Neural cell (in vitro differentiated cells): Measurements from ENCODE around the gene EDAR. TPM values are rescaled to one million over a fixed set of nuclear protein-coding genes. Genes with fewer than 3 reads are reported as not detected.

Experiments used
- H2AFZ ChIP-seq: fragments of 200-600, 300-800 bp; sonication (generic), shearing (Covaris generic); 2 replicates; pipeline ENCODE4 v1.6.0; 2014; ENCODE audit warnings: low read depth, mild to moderate bottlenecking, antibody characterized with exemption, low read length, moderate library complexity
- H3F3A ChIP-seq: fragments of 200-600 bp; shearing (Covaris generic); 2 replicates; pipeline ENCODE4 v1.6.1; 2016; ENCODE audit warnings: mild to moderate bottlenecking, moderate library complexity, mixed read lengths, antibody characterized with exemption, low read length; ENCODE audit not compliant: insufficient read depth, poor library complexity, severe bottlenecking
- H3K27ac ChIP-seq: fragments of 200-600, 300-800 bp; sonication (generic), shearing (Covaris generic); 2 replicates; pipeline ENCODE4 v1.5.1; 2014; ENCODE audit warnings: mild to moderate bottlenecking, low read length, moderate library complexity
- H3K27me3 ChIP-seq: fragments of 300-800, 200-600 bp; sonication (generic), shearing (Covaris generic); 2 replicates; pipeline ENCODE4 v1.6.0; 2014; ENCODE audit warnings: mild to moderate bottlenecking, low read depth, low read length, moderate library complexity; ENCODE audit not compliant: insufficient read depth
- H3K36me3 ChIP-seq: fragments of 300-800, 200-600 bp; sonication (generic), shearing (Covaris generic); 2 replicates; pipeline ENCODE4 v1.5.1; 2014; ENCODE audit warnings: mild to moderate bottlenecking, antibody characterized with exemption, low read length, moderate library complexity; ENCODE audit not compliant: insufficient read depth
- H3K4me2 ChIP-seq: fragments of 300-800, 200-600 bp; sonication (generic), shearing (Covaris generic); 2 replicates; pipeline ENCODE4 v1.6.0; 2014; ENCODE audit warnings: mild to moderate bottlenecking, low read length
- H3K4me3 ChIP-seq: fragments of 300-800, 200-600 bp; sonication (generic), shearing (Covaris generic); 2 replicates; pipeline ENCODE4 v1.5.1; 2014; ENCODE audit warnings: mild to moderate bottlenecking, low read length, moderate library complexity
- H3K79me2 ChIP-seq: fragments of 200-600 bp; shearing (Covaris generic); replicated peaks from 2 replicates; pipeline ENCODE4 v1.6.0; 2014; ENCODE audit warnings: mild to moderate bottlenecking, low read length, moderate library complexity; ENCODE audit not compliant: insufficient read depth
- H3K9ac ChIP-seq: fragments of 300-800, 200-600 bp; sonication (generic), shearing (Covaris generic); 2 replicates; pipeline ENCODE4 v1.6.1; 2016; ENCODE audit warnings: mild to moderate bottlenecking, low read length, mixed read lengths
- H3K9me2 ChIP-seq: fragments of 200-600 bp; shearing (Covaris generic); 2 replicates; pipeline ENCODE4 v1.6.1; 2016; ENCODE audit warnings: mild to moderate bottlenecking, low read length, mixed read lengths; ENCODE audit not compliant: insufficient read depth
- H3K9me3 ChIP-seq: fragments of 200-600, 300-800 bp; sonication (generic), shearing (Covaris generic); 2 replicates; pipeline ENCODE4 v1.6.1; 2016; ENCODE audit warnings: mild to moderate bottlenecking, mixed run types, low read length, moderate library complexity, mixed read lengths
- H4K20me1 ChIP-seq: fragments of 200-600 bp; shearing (Covaris generic); 2 replicates; pipeline ENCODE4 v1.6.1; 2016; ENCODE audit warnings: mild to moderate bottlenecking, mixed run types; ENCODE audit not compliant: insufficient read depth
- CTCF ChIP-seq: fragments of 450-650 bp; IDR thresholded peaks from 2 replicates; pipeline ENCODE4 v1.5.1; 2014; ENCODE audit warnings: antibody characterized with exemption, mild to moderate bottlenecking, moderate library complexity; ENCODE audit not compliant: poor library complexity, severe bottlenecking
- EP300 ChIP-seq: fragments of 450-650 bp; conservative IDR thresholded peaks from 2 replicates; pipeline ENCODE4 v1.6.1; 2014; ENCODE audit warnings: antibody characterized with exemption, mild to moderate bottlenecking, moderate library complexity; ENCODE audit not compliant: poor library complexity, severe bottlenecking
- EZH2 ChIP-seq: fragments of 200-600, 300-800 bp; shearing (Covaris generic), sonication (generic); IDR thresholded peaks from 2 replicates; pipeline ENCODE4 v1.6.1; 2014; ENCODE audit warnings: antibody characterized with exemption, low read length, borderline replicate concordance, mild to moderate bottlenecking; ENCODE audit not compliant: insufficient read depth, poor library complexity, severe bottlenecking
- MXI1 ChIP-seq: fragments of 450-650 bp; conservative IDR thresholded peaks from 2 replicates; pipeline ENCODE4 v1.6.1; 2014; ENCODE audit warnings: antibody characterized with exemption, mild to moderate bottlenecking; ENCODE audit not compliant: poor library complexity, severe bottlenecking
- POLR2AphosphoS5 ChIP-seq: IDR thresholded peaks from 2 replicates; pipeline ENCODE4 v1.6.1; 2012
- RAD21 ChIP-seq: fragments of 450-650 bp; conservative IDR thresholded peaks from 2 replicates; pipeline ENCODE4 v1.6.1; 2014; ENCODE audit warnings: antibody characterized with exemption, mild to moderate bottlenecking, moderate library complexity
- REST ChIP-seq: IDR thresholded peaks from 2 replicates; pipeline ENCODE4 v1.6.1; 2012; ENCODE audit warnings: borderline replicate concordance
- SMC3 ChIP-seq: fragments of 450-650 bp; conservative IDR thresholded peaks from 2 replicates; pipeline ENCODE4 v1.6.1; 2014; ENCODE audit warnings: antibody characterized with exemption, mild to moderate bottlenecking, moderate library complexity; ENCODE audit not compliant: poor library complexity
- TAF1 ChIP-seq: IDR thresholded peaks from 2 replicates; pipeline ENCODE4 v1.6.1; 2012; ENCODE audit warnings: low read depth
- polyA plus RNA-seq: library from polyadenylated mRNA; depleted of rRNA; stranded (reverse); fragments of >200 nt; gene quantifications from 2 replicates; pipeline ENCODE4 v1.2.3, GENCODE V29; 2014

The EDAR gene
- polyA plus RNA-seq, 1 donor from 2014 or later, result not detected

GRCh38 chr2:108917526-108917925, 71.5 kb downstream of the EDAR start:
- Histone ChIP-seq H3K9me2 (no peaks in the 10 kb centered on the region), H2AFZ (no peak overlapping the region), H3F3A (no peaks in the 10 kb centered on the region), H3K79me2 (no peaks in the 10 kb centered on the region), H3K27me3 (no peaks in the 10 kb centered on the region), H3K9me3 (no peaks in the 10 kb centered on the region), H3K36me3 (no peaks in the 10 kb centered on the region), H3K27ac (no peak overlapping the region), H4K20me1 (no peaks in the 10 kb centered on the region), H3K4me2 (no peak overlapping the region), H3K4me3 (no peak overlapping the region), H3K9ac (no peak overlapping the region)
- no peak for TF ChIP-seq CTCF
- TF ChIP-seq EP300, result no peak
- TF ChIP-seq RAD21, result no peak
- TF ChIP-seq MXI1, result no peak
- no peak for TF ChIP-seq POLR2AphosphoS5
- TF ChIP-seq SMC3, result no peak
- TF ChIP-seq TAF1, result no peak
- no peak for TF ChIP-seq REST
- TF ChIP-seq EZH2, result no peak

- H3K27ac ChIP-seq, result no peak overlapping the region
- no peak overlapping the region for H2AFZ ChIP-seq
- H3K9ac ChIP-seq, result no peak overlapping the region
- H3K4me2 ChIP-seq, result no peak overlapping the region
- H3K79me2 ChIP-seq, result no peaks in the 10 kb centered on the region
- no peaks in the 10 kb centered on the region for H3K36me3 ChIP-seq
- no peaks in the 10 kb centered on the region for H4K20me1 ChIP-seq
- no peak overlapping the region for H3K4me3 ChIP-seq
- no peak for TF ChIP-seq TAF1
- H3K27me3 ChIP-seq, result no peaks in the 10 kb centered on the region
- no peaks in the 10 kb centered on the region for H3F3A ChIP-seq
- no peaks in the 10 kb centered on the region for H3K9me3 ChIP-seq
- no peaks in the 10 kb centered on the region for H3K9me2 ChIP-seq
These were observed 72.1 kb downstream of the EDAR start for GRCh38 chr2:108916796-108917421.
